Measurements from ENCODE around the gene RBM38. TPM values are rescaled to one million over a fixed set of nuclear protein-coding genes. Genes with fewer than 3 reads are reported as not detected.

Gene RBM38
- total RNA-seq, 1 donor from 2014 or later, result 42.8 TPM

DNA sequence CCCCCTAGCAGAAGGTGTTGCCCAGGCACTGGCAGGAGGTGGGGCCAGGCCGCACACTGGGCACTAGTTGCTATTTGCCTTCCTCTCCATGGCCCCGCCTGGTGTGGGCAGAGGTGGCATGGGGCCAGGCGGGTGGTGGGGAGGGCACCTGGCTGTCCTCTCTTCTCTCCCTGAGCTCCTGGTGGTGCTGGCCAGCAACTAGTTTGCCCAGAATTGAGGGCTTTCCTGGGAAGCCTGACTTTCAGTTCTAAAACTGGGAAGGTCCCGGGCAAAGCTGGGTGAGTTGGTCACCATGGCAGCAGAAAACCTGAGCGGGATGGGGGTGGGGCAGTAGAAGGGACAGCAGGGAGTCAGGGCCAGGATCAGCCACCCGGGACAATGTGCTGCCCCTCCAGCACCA, 48.2 kb downstream of the RBM38 start:
- no peaks in the 10 kb centered on the region for H3K36me3 ChIP-seq (ENCODE audit: control insufficient read depth, insufficient read depth, low read length)
- H3K4me3 ChIP-seq (ENCODE audit: low read depth, low read length), result no peak overlapping the region
- H3K27me3 ChIP-seq (ENCODE audit: control insufficient read depth, insufficient read depth, low read length), result peaks cover 21% of the 10 kb centered on the region
- TF ChIP-seq CTCF (IDR thresholded peaks at IDR 0.05; ENCODE audit: insufficient read depth, low read length, poor library complexity, severe bottlenecking), result no peak
- no peak for DNase-seq (ENCODE audit: low read depth)

DNA sequence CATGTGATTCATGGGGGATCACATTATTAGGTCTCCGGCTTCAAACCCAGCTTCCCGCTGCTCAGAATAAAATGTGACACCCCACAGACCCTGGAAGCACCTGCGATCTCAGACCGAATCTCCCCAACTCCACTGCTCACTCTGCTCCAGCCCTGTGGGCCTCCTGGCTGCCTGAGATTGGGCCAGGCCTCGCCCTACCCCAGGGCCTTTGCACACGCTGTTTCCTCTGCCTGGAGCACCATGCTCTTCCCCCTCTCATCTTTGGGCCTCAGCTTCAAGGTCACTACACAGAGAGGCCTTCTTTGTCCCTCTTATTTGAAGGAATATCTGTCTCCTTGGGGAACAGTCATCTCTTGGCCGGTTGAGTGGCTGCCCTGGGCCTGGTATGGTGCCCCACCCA, 48.8 kb downstream of the RBM38 start:
- Histone ChIP-seq H3K27me3 (ENCODE audit: control insufficient read depth, insufficient read depth, low read length) (peaks cover 19% of the 10 kb centered on the region), H3K4me3 (ENCODE audit: low read depth, low read length) (no peak overlapping the region), H3K36me3 (ENCODE audit: control insufficient read depth, insufficient read depth, low read length) (no peaks in the 10 kb centered on the region)
- DNase-seq (ENCODE audit: low read depth), result no peak
- TF ChIP-seq CTCF (IDR thresholded peaks at IDR 0.05; ENCODE audit: insufficient read depth, low read length, poor library complexity, severe bottlenecking), result no peak

DNA sequence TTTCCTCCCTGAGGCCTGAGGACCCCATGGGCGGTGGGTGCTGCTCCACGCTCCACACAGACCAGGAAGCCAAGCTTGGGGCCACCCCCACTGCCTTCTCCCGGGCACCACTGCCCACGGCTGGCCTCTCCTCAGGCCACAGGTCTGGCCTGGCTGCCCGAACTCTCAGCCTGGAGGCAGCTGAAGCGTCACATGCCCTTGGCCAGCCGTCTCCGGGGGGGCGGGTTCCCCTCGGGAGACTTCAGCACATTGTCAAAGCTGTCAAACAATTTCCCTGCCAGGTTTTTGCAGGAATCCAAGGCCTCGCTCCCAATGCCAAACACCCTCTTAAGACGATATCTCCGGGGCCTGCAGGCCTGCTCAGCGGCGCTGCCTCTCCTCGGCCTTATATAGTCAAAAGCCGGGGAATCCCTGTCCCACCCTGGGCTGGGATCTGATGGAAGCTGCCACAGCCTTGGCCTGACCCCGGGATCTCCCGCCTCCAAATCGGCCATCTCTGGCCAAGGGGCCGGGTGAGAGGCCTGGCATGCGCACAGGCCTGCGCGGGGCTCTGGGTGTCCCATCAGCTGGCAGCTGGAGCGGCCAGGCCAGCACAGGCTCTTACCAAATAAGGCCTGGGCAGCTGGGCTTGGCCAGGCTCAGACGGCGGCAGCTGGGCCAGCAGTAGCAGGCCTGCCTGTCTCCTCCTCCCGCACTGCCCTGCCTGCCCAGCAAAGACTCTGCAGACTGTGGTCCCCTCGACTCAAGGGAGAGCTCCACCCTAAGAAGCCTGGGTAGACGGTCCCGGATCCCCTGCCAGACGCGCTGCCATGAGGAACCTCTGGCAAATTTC, 49.7 kb downstream of the RBM38 start:
- DNase-seq (ENCODE audit: low read depth), result no peak

DNA sequence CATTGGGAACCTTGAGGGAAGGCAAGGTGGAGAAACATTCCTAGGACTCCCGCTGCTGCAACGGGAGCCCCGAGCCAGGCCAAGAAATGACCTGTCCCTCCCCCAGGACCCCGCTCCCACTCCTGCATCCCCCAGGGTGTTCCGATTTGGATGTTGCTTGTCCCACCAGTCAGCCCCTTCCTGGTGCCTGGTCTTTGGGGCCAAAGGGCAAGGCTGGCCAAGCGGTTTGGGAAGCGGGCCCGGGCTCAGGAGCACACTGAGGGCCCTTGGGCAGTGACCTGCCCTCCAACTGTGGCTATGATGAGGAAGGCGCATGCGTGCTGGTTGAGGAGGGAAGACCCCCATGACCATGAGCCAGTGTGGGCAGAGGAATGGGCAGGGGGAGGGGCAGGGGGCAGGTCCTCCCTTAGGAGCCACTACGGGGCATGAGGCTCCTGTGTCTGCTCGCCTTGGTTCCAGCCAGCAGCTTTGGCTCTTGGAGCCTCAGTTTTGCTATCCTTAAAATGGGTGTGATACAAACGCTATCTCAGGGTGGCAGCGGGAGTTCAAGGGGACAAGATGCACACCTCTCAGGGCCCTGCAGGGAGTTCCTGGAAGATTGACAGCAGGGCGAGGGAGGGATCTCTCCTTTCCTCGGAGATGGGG, 50.4 kb downstream of the RBM38 start:
- TF ChIP-seq CTCF (IDR thresholded peaks at IDR 0.05; ENCODE audit: insufficient read depth, low read length, poor library complexity, severe bottlenecking), result no peak
- no peaks in the 10 kb centered on the region for H3K36me3 ChIP-seq (ENCODE audit: control insufficient read depth, insufficient read depth, low read length)
- H3K27me3 ChIP-seq (ENCODE audit: control insufficient read depth, insufficient read depth, low read length), result peaks cover 17% of the 10 kb centered on the region
- DNase-seq (ENCODE audit: low read depth), result no peak
- H3K4me3 ChIP-seq (ENCODE audit: low read depth, low read length), result no peak overlapping the region

More for the DNA sequence above, 49.7 kb downstream of the RBM38 start:
- no peak for TF ChIP-seq CTCF (IDR thresholded peaks at IDR 0.05; ENCODE audit: insufficient read depth, low read length, poor library complexity, severe bottlenecking)
- H3K36me3 ChIP-seq (ENCODE audit: control insufficient read depth, insufficient read depth, low read length), result no peaks in the 10 kb centered on the region
- no peak overlapping the region for H3K4me3 ChIP-seq (ENCODE audit: low read depth, low read length)
- peaks cover 17% of the 10 kb centered on the region for H3K27me3 ChIP-seq (ENCODE audit: control insufficient read depth, insufficient read depth, low read length)

DNA sequence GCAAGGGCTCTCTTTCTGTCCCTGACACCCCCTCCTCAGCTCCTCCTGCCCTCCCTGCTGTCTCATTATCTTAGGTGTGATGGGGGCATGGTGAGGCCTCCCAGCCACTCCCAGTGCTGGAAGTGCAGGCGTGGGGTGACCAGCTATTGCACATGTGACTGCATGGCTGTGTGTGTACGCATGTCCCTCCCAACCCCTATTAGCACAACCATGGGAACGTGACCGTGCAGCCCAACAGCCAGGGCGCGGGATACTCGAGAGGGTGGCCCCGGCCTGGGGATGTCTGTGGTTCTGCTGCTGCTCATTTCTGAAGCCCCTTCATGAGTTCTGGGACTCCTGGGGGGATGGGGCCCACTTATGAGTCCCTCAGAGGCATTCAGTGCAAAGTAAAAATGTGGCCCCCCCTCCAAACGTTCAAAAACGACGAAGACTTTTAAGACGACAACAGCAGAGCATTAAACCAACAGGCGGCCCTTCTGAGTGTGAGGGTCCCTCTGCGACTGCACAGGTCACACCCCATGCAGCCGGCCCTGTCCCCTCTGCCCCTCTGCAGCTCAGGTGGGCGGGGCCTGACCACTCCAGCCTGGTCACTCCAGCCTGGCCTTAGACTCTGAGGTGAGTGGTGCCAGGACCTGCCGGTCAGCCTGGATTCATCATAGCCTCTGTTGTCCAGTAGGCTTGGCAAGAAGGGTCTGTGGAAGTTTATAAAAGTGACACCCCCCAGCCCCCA, 51.1 kb downstream of the RBM38 start:
- no peak for TF ChIP-seq CTCF (IDR thresholded peaks at IDR 0.05; ENCODE audit: insufficient read depth, low read length, poor library complexity, severe bottlenecking)
- Histone ChIP-seq H3K27me3 (ENCODE audit: control insufficient read depth, insufficient read depth, low read length) (peaks cover 16% of the 10 kb centered on the region), H3K36me3 (ENCODE audit: control insufficient read depth, insufficient read depth, low read length) (no peaks in the 10 kb centered on the region), H3K4me3 (ENCODE audit: low read depth, low read length) (no peak overlapping the region)
- no peak for DNase-seq (ENCODE audit: low read depth)

Data from kidney epithelial cell (primary cell).